Trophoblast cell (in vitro differentiated cells and primary cell): ENCODE measurements around the gene LLGL2.

Source experiments
- DNase-seq, 2 donors: peaks; one replicate each; pipeline ENCODE4 v3.0.0-alpha.2; 2016
- H2AFZ ChIP-seq: 2 replicates; pipeline ENCODE4 v1.6.1; 2013; ENCODE audit warnings: low read length, moderate library complexity, mild to moderate bottlenecking; ENCODE audit not compliant: insufficient read depth, poor library complexity
- H2AK5ac ChIP-seq: 2 replicates; pipeline ENCODE4 v1.6.1; 2013; ENCODE audit warnings: mild to moderate bottlenecking, low read length
- H2BK120ac ChIP-seq: 2 replicates; pipeline ENCODE4 v1.6.1; 2013; ENCODE audit warnings: low read length, mild to moderate bottlenecking, moderate library complexity; ENCODE audit not compliant: insufficient read depth, poor library complexity
- H2BK12ac ChIP-seq: 2 replicates; pipeline ENCODE4 v1.6.1; 2013; ENCODE audit warnings: mild to moderate bottlenecking, low read length, moderate library complexity
- H2BK5ac ChIP-seq: 2 replicates; pipeline ENCODE4 v1.6.1; 2013; ENCODE audit warnings: low read length, low read depth, moderate library complexity, mild to moderate bottlenecking; ENCODE audit not compliant: poor library complexity
- H3K14ac ChIP-seq: 2 replicates; pipeline ENCODE4 v1.6.1; 2013; ENCODE audit warnings: mild to moderate bottlenecking, low read length
- H3K18ac ChIP-seq: 2 replicates; pipeline ENCODE4 v1.6.1; 2013; ENCODE audit warnings: mild to moderate bottlenecking, low read length
- H3K23ac ChIP-seq: 2 replicates; pipeline ENCODE4 v1.6.1; 2013; ENCODE audit warnings: low read length
- H3K27ac ChIP-seq: 2 replicates; pipeline ENCODE4 v1.5.1; 2013; ENCODE audit warnings: low read depth, mild to moderate bottlenecking, inconsistent platforms, low read length, moderate library complexity
- H3K27me3 ChIP-seq: 2 replicates; pipeline ENCODE4 v1.6.1; 2013; ENCODE audit warnings: inconsistent platforms, mild to moderate bottlenecking, low read length, moderate library complexity; ENCODE audit not compliant: insufficient read depth
- H3K36me3 ChIP-seq, 2 experiments: 1 replicate in 1 of 2; 2 replicates in 1 of 2; pipeline ENCODE4 v1.6.1; 2013; ENCODE audit warnings: low read length in 2 of 2, mild to moderate bottlenecking in 2 of 2, moderate library complexity in 1 of 2; ENCODE audit not compliant: insufficient read depth in 2 of 2, control insufficient read depth in 1 of 2
- H3K4ac ChIP-seq: 2 replicates; pipeline ENCODE4 v1.6.1; 2013; ENCODE audit warnings: low read depth, mild to moderate bottlenecking, low read length, moderate library complexity
- H3K4me1 ChIP-seq, 2 experiments: 1 replicate in 1 of 2; 2 replicates in 1 of 2; pipeline ENCODE4 v1.6.1; 2013; ENCODE audit warnings: low read length in 2 of 2, mild to moderate bottlenecking in 2 of 2, moderate library complexity in 1 of 2; ENCODE audit not compliant: insufficient read depth in 2 of 2, control insufficient read depth in 1 of 2
- H3K4me2 ChIP-seq: 2 replicates; pipeline ENCODE4 v1.6.1; 2013; ENCODE audit warnings: inconsistent platforms, mild to moderate bottlenecking, low read length, moderate library complexity
- H3K4me3 ChIP-seq: 2 replicates; pipeline ENCODE4 v1.5.1; 2013; ENCODE audit warnings: mild to moderate bottlenecking, low read depth, low read length, inconsistent platforms
- H3K79me1 ChIP-seq: one replicate; pipeline ENCODE4 v1.6.1; 2013; ENCODE audit warnings: low read length
- H3K79me2 ChIP-seq: 2 replicates; pipeline ENCODE4 v1.6.1; 2013; ENCODE audit warnings: low read length, mild to moderate bottlenecking; ENCODE audit not compliant: control insufficient read depth, insufficient read depth, poor library complexity
- H3K9ac ChIP-seq: 2 replicates; pipeline ENCODE4 v1.6.1; 2013; ENCODE audit warnings: mild to moderate bottlenecking, low read length
- H3K9me3 ChIP-seq: 2 replicates; pipeline ENCODE4 v1.6.1; 2013; ENCODE audit warnings: low read depth, mild to moderate bottlenecking, control low read depth, inconsistent platforms, low read length; ENCODE audit not compliant: insufficient read depth
- H4K12ac ChIP-seq: 2 replicates; pipeline ENCODE4 v1.6.1; 2013; ENCODE audit warnings: low read depth, mild to moderate bottlenecking, low read length, moderate library complexity
- H4K8ac ChIP-seq: 2 replicates; pipeline ENCODE4 v1.6.1; 2013; ENCODE audit warnings: low read depth, mild to moderate bottlenecking, low read length, moderate library complexity
- H4K91ac ChIP-seq: one replicate; pipeline ENCODE4 v1.6.1; 2013; ENCODE audit warnings: low read depth, mild to moderate bottlenecking, low read length, moderate library complexity
- WGBS: extraction: QIAGEN DNeasy Blood & Tissue Kit; methylation state at CpG from one replicate; pipeline ENCODE4 v1.1.7; 2013; ENCODE audit warnings: missing lambda C conversion rate; ENCODE audit not compliant: insufficient read length, insufficient coverage; ENCODE audit errors: extremely low coverage; 5-methylcytosine and 5-hydroxymethylcytosine counted together

The LLGL2 gene

DNA sequence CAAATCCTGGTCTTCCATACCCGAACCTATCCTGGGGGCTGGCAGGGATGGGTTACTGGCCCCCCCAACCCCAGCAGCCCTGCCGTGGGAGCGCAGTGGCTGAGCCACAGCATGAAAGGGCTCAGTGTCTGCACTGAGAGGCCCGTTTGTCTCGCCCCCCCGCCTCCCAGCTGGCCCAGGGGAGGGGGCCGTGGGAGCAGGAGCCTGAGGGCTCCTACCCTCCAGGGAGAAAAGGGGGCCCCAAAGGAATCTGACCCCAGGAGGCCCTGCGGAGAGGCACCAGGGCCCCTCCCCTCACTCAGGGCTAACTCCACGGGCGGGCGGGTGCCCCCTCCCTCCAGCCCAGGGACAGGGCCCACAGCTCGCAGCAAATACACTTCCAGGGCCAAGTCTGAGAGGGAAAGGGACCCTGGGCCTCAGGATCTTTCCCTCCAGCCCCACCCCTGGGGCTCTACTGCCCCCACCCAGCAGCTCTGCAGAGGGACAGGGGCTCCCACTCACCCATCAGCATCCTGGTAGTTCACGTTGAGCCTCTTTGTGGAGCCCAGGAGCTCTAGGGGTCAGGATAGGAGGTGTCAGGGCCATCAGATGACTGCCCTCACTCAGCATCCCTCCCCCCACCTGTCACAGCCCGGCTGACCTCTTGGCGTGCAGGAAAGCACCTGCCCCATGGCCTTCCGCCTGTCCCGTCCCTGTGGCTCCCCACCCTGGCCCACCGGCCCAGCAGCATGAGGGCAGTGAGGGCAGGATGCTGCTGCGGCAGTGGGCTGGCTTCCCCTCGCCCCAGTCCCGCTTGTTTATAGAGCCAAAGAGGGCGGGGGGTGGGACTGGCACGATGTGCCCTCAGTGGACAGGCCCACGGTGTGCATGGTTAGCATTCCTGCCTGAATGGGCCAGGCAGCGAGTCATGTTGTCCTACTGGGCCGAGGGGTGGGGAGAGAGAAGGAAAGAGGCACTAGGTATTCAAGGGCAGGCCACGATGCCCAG, 17.5 kb upstream of the LLGL2 start:
- H3K27ac ChIP-seq = no peak overlapping the region
- H2BK120ac ChIP-seq = no peak overlapping the region
- no peak overlapping the region for H2AFZ ChIP-seq
- no peak overlapping the region for H3K4me3 ChIP-seq
- WGBS = no CpG with 5 or more reads among the region's 27 CpGs
- no peak overlapping the region for H4K91ac ChIP-seq
- no peaks in the 10 kb centered on the region for H3K4me1 ChIP-seq
- H3K4ac ChIP-seq = no peak overlapping the region
- H2BK5ac ChIP-seq = no peak overlapping the region
- no peaks in the 10 kb centered on the region for H3K79me2 ChIP-seq
- H3K4me2 ChIP-seq = no peak overlapping the region
- no peaks in the 10 kb centered on the region for H3K27me3 ChIP-seq
- H3K9ac ChIP-seq = no peak overlapping the region
- peaks cover 1% of the 10 kb centered on the region for H3K9me3 ChIP-seq
- peaks cover 44 to 61% of the 10 kb centered on the region in 2 experiments for H3K36me3 ChIP-seq
- H3K79me1 ChIP-seq = no peaks in the 10 kb centered on the region
- no peak overlapping the region for H4K8ac ChIP-seq
- no peak for DNase-seq
- H3K23ac ChIP-seq = no peak overlapping the region
- H4K12ac ChIP-seq = no peak overlapping the region
- H2BK12ac ChIP-seq = no peak overlapping the region
- H3K18ac ChIP-seq = no peak overlapping the region
- H3K14ac ChIP-seq = no peak overlapping the region
- H2AK5ac ChIP-seq = no peak overlapping the region

DNA sequence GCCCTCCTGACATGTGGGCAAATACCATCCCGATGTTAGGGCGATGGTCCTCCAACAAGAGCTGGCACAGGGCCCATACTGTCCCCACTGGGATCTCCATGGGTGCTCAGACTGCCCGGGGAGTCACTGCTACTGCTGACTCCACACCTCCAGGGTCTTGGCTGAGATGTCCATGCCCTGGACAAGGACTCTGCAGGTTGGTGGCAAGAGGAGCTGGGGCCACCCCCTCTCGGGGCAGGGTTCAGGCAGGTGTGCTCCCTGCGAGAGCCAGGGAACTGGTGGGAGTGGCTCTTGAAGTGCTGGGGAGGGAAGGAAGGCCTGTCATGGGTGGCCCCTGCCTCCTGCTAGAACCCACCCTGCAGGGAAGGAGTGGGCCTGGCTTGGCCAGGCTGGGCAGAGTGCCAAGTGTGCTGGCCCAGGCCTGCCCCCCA, 16.6 kb upstream of the LLGL2 start:
- Histone ChIP-seq H3K23ac (no peak overlapping the region), H3K27ac (no peak overlapping the region), H3K9me3 (no peaks in the 10 kb centered on the region), H3K9ac (no peak overlapping the region), H3K36me3 (peaks cover 39 to 59% of the 10 kb centered on the region in 2 experiments), H3K4me1 (peaks cover under 1 to 1% of the 10 kb centered on the region in 2 experiments), H2AFZ (no peak overlapping the region), H3K14ac (no peak overlapping the region), H3K79me2 (no peaks in the 10 kb centered on the region), H4K12ac (no peak overlapping the region), H3K18ac (no peak overlapping the region), H3K79me1 (no peaks in the 10 kb centered on the region), H3K27me3 (no peaks in the 10 kb centered on the region), H2AK5ac (no peak overlapping the region), H2BK5ac (no peak overlapping the region), H4K91ac (no peak overlapping the region), H3K4me2 (no peak overlapping the region), H2BK12ac (no peak overlapping the region), H2BK120ac (no peak overlapping the region), H4K8ac (no peak overlapping the region), H3K4me3 (no peak overlapping the region), H3K4ac (no peak overlapping the region)
- no CpG with 5 or more reads among the region's 5 CpGs for WGBS
- no peak for DNase-seq

DNA sequence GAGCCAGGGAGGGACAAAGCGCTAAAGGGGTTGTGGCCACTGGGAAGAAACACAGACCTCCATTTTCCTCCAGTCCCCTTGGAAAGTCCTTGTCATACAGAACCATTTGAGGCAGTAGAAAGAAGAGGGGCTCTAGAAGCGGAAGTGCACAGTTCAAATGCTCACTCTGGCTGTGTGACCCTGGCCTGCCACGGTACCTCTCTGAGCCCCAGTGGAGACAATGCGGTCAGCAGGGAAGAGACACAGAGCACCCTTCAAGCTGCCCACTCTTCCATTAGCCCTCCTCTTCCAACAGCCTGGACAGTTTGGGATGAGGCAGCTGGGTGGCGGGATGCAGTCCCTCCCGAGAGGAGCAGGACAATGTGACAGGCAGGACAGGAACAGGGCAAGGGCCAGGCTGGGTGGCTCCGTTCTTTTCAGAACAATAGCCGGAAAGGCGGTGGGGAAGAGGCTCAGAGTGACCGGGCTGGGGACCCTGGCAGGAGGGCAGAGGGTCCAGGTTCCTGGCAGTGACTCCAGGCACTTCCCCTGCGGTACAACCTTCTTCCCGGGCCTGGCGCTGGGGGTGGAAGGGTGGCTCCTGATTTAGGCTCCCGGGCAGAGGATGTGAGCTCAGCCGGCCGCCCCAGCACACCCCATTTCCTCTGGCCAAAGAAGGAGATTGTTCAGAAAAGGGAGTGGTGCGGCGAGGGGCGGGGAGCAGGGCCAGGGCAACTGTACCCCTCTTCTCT, 15.8 kb upstream of the LLGL2 start:
- Histone ChIP-seq H3K4me1 (peaks cover 8 to 9% of the 10 kb centered on the region in 2 experiments), H3K4ac (no peak overlapping the region), H3K9me3 (no peaks in the 10 kb centered on the region), H3K18ac (no peak overlapping the region), H4K12ac (no peak overlapping the region), H3K36me3 (peaks cover 32 to 52% of the 10 kb centered on the region in 2 experiments), H3K79me1 (no peaks in the 10 kb centered on the region), H2AFZ (no peak overlapping the region), H3K27me3 (no peaks in the 10 kb centered on the region), H4K8ac (no peak overlapping the region), H2BK120ac (no peak overlapping the region), H3K4me3 (no peak overlapping the region), H3K14ac (no peak overlapping the region), H3K27ac (no peak overlapping the region), H2AK5ac (no peak overlapping the region), H3K9ac (no peak overlapping the region), H2BK12ac (no peak overlapping the region), H4K91ac (no peak overlapping the region), H2BK5ac (no peak overlapping the region), H3K23ac (peak overlapping the region; percentile 44), H3K4me2 (no peak overlapping the region), H3K79me2 (peaks cover 2% of the 10 kb centered on the region)
- WGBS = no CpG with 5 or more reads among the region's 19 CpGs
- DNase-seq = no peak

DNA sequence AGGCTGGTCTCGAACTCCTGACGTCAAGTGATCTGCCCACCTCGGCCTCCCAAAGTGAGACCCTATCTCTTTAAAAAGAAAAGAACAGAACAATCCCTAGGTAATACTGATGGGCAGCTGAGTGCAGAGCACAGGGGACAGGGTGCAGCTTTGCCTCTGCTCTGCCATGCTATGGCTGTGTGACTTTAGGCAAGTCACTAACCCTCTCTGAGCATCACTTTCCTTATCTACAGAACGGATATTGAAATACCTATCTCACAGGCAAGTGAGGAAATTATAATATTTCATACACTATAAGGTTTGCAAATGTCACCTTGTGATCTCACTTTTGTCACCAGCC, 14.3 kb upstream of the LLGL2 start:
- H3K27me3 ChIP-seq = no peaks in the 10 kb centered on the region
- H2BK120ac ChIP-seq = no peak overlapping the region
- peaks cover 5% of the 10 kb centered on the region for H3K79me1 ChIP-seq
- no peak overlapping the region for H3K27ac ChIP-seq
- no peak overlapping the region for H3K9ac ChIP-seq
- H3K79me2 ChIP-seq = peaks cover 8% of the 10 kb centered on the region
- no peak overlapping the region for H3K4me3 ChIP-seq
- H3K14ac ChIP-seq = no peak overlapping the region
- no peak overlapping the region for H4K91ac ChIP-seq
- H2AK5ac ChIP-seq = no peak overlapping the region
- H3K18ac ChIP-seq = no peak overlapping the region
- H3K9me3 ChIP-seq = no peaks in the 10 kb centered on the region
- H4K12ac ChIP-seq = no peak overlapping the region
- H3K4me1 ChIP-seq = peaks cover 9% of the 10 kb centered on the region in 2 experiments
- no peak overlapping the region for H3K4me2 ChIP-seq
- no peak overlapping the region for H2BK12ac ChIP-seq
- H3K36me3 ChIP-seq = peaks cover 19 to 38% of the 10 kb centered on the region in 2 experiments
- no peak overlapping the region for H4K8ac ChIP-seq
- no peak overlapping the region for H2AFZ ChIP-seq
- no peak overlapping the region for H3K23ac ChIP-seq
- DNase-seq = no peak
- H3K4ac ChIP-seq = no peak overlapping the region
- WGBS = no CpG with 5 or more reads among the region's 4 CpGs
- H2BK5ac ChIP-seq = no peak overlapping the region
